PC-3 (cell line): ENCODE measurements around the gene BBOX1.

ENCODE experiments used
- CTCF ChIP-seq: fragments of 300-600 bp; sonication (generic); conservative IDR thresholded peaks from 2 replicates; pipeline ENCODE4 v1.5.1; 2017; ENCODE audit warnings: antibody characterized with exemption, low read depth, mild to moderate bottlenecking, low read length
- EZH2phosphoT487 ChIP-seq: fragments of 300-600 bp; sonication (generic); IDR thresholded peaks from 2 replicates; pipeline ENCODE4 v1.6.1; 2018; ENCODE audit warnings: mild to moderate bottlenecking, antibody characterized with exemption, low read length, borderline replicate concordance

- TF ChIP-seq CTCF (no peak), EZH2phosphoT487 (no peak)
These were observed 12.1 kb downstream of the BBOX1 start for GRCh38 chr11:27052668-27053067.
